ENCODE results near the gene LRRC56.
"Not testable (repeated sequence)": the region's sequence is repeated elsewhere in the genome, so short reads cannot be mapped to it uniquely, and the experiment has no call there.

LRRC56 gene

GRCh38 chr11:561148-562003, 24.0 kb downstream of the LRRC56 start:
- DNase-seq, result no peak

GRCh38 chr11:562046-562645, 24.8 kb downstream of the LRRC56 start:
- no peak for DNase-seq

- no peak for DNase-seq
Measured at GRCh38 chr11:563066-563811, 25.9 kb downstream of the LRRC56 start.

- no peak for DNase-seq
Measured at GRCh38 chr11:563812-564578, 26.7 kb downstream of the LRRC56 start.

GRCh38 chr11:565921-566509, 28.7 kb downstream of the LRRC56 start:
- DNase-seq, result no peak

GRCh38 chr11:567011-567628, 29.8 kb downstream of the LRRC56 start:
- no peak for DNase-seq

- DNase-seq, result no peak
Measured at GRCh38 chr11:567629-568292, 30.4 kb downstream of the LRRC56 start.

- peak; percentile 80 to 84 for DNase-seq
Measured at GRCh38 chr11:568306-569157, 31.2 kb downstream of the LRRC56 start.

GRCh38 chr11:569158-569885, 32.0 kb downstream of the LRRC56 start:
- DNase-seq, result no peak

- no peak for DNase-seq
Measured at GRCh38 chr11:571802-572185, 34.5 kb downstream of the LRRC56 start.

GRCh38 chr11:573146-573759, 35.9 kb downstream of the LRRC56 start:
- no peak for DNase-seq

GRCh38 chr11:574031-574570, 36.8 kb downstream of the LRRC56 start:
- DNase-seq, result not testable (repeated sequence)

- DNase-seq, result no peak
Measured at GRCh38 chr11:574632-575312, 37.4 kb downstream of the LRRC56 start.

- DNase-seq, result peak in 1 of 2 experiments; percentile 57
Measured at GRCh38 chr11:575313-575995, 38.1 kb downstream of the LRRC56 start.

GRCh38 chr11:575996-576768, 38.9 kb downstream of the LRRC56 start, which contains the start of gene PHRF1:
TSS of gene PHRF1 (plus strand) at chr11:576470. CDS start at chr11:581513, 5,043 bp downstream.
- DNase-seq, result peak; percentile 61 to 95

- no peak for DNase-seq
Measured at GRCh38 chr11:576811-577610, 39.7 kb downstream of the LRRC56 start.

Measured in SW 1271 (cell line).